Activated T-helper 1 cell treated with anti-CD3 and anti-CD28 coated beads, Interleukin-2, amount 50 U/mL, for 16 hours (primary cell): ENCODE results near the gene CHRDL2.

Experiments
- DNase-seq, 2 donors: peaks; one replicate each; pipeline ENCODE4 v3.0.0-alpha.2; 2020; ENCODE audit warnings: low read depth in 1 of 2, low spot score in 1 of 2

The CHRDL2 gene

DNA sequence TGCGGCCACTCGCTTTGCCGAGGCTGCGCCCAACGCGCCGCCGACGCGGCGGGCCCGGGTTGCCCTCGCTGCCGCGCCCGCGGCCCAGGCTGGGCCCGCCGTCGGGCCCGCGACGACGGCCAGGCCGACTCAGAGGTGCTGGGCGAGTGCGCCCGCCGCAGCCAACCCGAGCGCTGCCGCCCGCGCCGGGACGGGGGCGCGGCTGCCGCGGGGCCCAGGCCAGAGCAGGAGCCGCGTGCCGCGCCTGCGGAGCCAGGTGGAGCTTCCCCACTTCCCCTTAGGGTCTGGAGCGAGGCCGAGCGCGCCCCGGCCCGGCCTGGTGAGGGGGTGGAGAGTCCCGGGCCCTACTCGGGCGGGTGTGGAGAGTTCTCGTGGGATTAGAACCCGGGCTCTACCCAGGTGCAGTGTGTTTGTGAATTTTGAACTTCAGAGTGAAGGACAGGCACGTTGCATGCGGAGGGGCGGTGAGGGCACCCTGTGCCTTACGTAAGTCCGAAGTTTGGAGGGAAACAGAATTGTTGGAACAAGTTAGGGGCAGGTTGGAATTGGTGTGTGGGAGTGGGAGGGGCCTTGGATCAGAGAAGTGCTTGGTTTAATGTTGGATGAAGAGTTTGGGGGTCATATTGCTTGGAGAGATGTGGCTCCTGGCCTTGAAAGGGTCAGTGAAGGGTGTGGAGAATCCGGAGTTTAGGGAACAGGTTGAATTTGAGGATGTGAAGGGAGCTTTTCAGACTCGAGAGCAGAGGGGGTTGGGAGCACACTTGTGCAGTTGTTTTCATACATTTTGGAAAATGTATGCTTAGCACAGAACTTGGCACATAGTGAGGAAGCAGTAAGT lies 18.1 kb upstream of the CHRDL2 start:
- DNase-seq = peak in 1 of 2 donors; percentile 33

GRCh38 chr11:74748211-74749126 lies 17.2 kb upstream of the CHRDL2 start, which contains the start of gene RNF169:
Gene RNF169 (plus strand): TSS chr11:74748849. CDS start chr11:74748881, 32 bp downstream.
- DNase-seq = peak; percentile 80

DNA sequence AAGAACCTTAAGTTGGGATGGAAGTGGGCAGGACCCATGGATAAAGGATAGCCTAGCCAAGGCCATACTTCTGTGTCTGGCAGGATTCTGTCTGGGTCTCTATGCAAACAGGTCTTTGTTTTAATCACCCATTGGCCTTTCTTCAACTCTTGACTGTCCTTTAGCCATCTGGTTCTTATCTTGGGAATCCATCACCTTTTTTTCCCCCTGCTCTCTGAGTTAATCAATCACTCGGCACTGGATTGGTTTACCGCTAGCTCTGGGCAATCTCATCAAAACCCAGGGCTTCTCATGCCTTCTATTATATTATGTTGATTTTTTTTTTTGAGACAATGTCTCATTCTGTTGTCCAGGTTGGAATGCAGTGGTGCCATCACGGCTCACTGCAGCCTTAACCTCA lies 15.6 kb upstream of the CHRDL2 start:
- DNase-seq = no peak

DNA sequence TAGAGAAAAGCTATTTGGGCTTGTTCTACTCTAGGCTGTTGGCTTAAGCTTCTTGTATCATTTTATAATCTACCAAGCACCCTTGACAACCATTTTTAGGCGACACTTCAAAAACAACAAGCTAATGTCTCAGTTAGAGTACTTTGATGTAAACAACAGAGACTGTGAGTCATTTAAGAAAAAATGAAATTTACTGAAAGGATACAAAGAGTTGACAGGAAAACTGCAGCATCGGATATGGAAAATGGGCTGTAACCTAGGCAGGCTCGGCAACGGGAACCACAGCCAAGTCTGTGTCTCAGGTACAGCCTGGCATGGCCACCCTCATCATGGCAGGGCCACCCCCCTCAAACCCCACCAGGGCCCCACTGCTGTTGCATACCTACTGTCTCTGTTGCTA lies 13.1 kb upstream of the CHRDL2 start:
- DNase-seq = no peak

GRCh38 chr11:74743640-74744039 lies 12.4 kb upstream of the CHRDL2 start:
- DNase-seq = no peak

DNA sequence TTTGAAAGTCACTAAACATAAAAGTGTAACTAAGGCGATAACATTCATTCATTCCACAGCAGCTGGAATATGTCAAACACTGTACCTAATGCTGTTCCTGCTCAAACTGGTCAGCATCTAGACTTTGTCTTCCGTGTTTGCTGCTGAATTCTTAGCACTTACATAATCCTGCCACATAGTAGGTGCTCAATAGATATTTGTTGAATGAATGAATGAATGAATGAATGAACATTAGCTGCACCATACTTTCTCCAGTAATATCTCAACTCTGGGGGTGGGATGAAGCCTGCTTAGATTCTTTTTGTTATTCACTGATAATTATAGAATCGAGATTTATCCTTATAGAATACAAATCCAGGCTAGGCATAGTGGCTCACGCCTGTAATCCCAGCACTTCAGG lies 10.8 kb upstream of the CHRDL2 start:
- no peak for DNase-seq

DNA sequence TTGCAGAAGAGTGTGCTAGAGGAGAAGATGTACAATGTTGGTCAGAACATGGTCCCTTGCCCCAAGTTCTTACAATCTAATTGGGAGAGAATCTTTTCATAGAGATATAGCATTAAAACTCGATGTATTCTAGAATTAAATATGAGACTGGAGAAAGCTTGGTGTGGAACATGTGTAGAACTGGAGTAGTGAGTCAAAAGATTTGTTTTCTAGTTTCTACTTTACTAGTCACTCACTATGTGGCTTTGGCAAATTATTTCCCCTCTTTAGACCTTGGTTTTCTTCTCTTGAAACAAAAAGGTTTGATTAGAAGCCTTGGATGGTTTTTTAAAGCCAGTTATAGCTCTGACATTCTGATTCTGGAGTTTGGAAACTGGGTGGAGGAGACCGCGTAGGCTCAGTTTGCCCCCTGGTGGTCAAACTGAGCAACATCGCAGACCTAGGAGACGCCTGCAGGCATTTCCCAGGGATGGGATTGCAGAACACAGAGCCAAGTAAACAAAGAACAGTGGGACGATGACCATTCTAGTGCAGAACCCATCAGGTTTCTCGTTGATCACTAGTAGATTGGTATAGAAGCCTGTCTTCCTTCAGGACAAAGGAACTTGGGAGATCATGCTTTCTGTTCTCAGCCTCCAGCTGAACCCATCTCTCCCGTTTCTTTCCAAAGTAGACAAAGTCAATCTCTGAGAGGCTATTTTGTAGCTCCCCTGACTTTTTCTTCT lies 8.5 kb upstream of the CHRDL2 start:
- peak in 1 of 2 donors; percentile 20 for DNase-seq

- DNase-seq = no peak
Observed at GRCh38 chr11:74736031-74736430, 4.8 kb upstream of the CHRDL2 start.

DNA sequence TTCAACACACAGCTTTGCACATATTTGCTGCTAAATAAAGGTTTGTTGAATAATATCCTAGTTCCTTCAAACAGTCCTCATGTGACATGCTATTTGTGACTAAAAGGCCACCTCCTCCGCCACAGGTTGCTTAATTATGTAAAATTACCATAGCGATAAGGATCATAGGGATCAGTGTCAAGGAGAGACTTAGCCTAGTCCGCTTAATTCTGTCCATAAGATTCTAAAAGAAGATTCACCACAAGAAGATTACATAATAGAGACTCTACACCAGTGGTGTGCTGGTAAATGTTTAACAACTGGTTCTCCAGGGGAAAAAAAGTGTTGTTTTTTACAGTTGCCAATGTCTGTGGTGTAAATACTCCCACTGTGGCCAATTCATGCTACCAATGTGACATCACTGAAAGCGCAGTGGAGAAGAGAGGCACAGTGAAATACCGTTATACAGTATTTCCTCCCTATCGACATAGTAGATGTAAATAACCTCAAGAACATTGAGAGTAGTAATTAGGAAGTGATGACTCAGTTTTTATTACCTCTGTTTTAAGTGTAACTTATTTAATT lies 4.2 kb upstream of the CHRDL2 start:
- no peak for DNase-seq

GRCh38 chr11:74734559-74734925 lies 3.3 kb upstream of the CHRDL2 start:
- no peak for DNase-seq

- DNase-seq = no peak
Observed at GRCh38 chr11:74730571-74731260, 510 bp downstream of the CHRDL2 start.

DNA sequence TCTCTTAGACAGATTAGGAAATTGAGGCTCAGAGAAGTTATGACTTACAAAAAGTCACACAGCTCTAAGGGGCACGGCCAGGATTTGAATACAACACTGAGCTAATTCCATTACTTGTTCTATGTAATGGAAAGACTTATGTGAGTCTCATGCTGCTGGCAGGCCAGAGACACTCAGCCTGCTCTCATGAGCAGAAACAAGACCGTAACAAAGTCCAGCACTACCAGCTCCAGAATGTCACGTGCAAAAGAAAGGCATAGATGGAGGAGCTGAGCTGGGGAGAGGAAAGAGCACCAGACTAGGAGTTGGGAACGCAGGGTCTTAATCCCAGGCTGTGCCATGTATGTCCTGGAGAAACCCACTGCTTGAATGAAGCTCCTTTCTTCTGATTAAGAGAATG lies 1.8 kb downstream of the CHRDL2 start:
- no peak for DNase-seq

- DNase-seq = peak; percentile 14 to 30
Observed at GRCh38 chr11:74726547-74727182, 4.6 kb downstream of the CHRDL2 start.

DNA sequence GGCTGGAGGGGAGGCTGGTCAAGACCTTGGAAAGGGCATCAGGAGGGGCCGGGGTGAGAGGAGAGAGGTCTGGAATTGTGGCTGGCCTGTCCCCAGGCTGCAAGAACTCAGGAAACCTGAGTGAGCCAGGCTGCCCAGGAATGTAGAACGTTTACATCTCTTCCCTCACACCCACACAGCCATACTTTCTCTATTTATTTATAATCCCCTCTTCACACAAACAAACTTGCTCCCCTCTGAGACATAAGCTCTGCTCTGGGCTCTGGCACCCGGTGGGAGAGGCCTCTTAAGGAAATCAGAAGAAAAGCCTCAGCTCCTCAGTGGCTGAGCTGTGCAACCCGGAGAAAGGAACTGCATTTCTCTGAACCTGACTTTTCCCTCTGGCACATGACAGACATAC lies 5.5 kb downstream of the CHRDL2 start:
- no peak for DNase-seq

DNA sequence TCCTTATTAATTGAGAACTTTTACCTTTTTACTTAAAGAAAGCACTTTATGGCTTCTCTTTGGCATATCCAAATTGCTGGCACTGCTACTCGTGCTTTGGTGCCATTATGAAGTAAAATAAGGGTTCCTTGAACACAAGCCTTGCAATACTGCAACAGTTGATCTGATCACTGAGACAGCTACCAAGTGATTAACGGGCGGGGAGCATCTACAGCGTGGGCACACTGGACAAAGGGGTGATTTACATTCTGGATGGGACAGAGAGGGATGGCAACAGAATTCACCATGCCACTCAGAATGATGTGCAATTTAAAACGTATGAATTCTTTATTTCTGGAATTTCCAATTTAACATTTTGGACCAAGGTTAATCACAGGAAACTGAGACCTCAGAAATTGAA lies 7.7 kb downstream of the CHRDL2 start:
- no peak for DNase-seq

- no peak for DNase-seq
Observed at GRCh38 chr11:74721479-74721835, 9.8 kb downstream of the CHRDL2 start.

GRCh38 chr11:74720596-74721478 lies 10.4 kb downstream of the CHRDL2 start:
- no peak for DNase-seq

DNA sequence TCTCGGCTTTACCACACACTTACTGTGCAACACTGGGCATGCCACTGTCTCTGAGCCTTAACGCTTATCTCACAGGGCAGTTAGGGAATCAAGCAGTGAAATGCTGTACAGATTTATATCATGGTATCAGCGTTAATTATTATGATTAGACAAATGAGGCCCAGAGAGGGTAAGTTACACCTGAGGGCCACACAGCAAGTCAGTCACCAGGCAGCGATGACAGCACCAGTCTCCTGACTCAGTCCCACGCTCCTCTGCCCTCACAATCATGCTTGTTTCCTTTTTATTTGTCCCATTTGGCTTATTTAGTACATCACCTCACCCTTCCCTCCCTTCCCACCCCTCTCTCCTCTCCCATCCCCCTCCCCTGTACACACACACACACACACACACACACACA lies 12.2 kb downstream of the CHRDL2 start:
- no peak for DNase-seq
